Measurements from ENCODE around the gene EFL1.
A peak's percentile ranks its signal among the peaks of the same experiment; 100 is the strongest.

Gene EFL1

DNA sequence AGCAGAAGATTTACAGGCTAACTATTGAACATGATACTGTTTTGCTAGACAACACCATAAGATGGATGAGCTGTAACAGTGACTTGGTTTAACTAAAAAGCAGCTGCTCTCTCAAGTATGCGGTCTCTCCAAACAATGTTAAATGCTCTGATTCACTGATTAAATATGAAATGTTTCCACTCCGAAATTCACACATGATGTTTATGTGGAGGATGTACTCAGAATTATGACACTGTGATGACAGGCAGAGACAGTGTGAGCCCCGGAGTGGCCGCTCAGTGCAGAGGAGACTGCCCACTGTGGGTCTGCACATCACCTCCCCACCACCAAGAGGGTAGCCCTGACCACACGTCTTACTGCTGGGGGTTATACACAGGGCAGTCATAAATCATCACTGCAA, 132.8 kb downstream of the EFL1 start:
- Histone ChIP-seq H3K4ac (ENCODE audit: low read depth in 1 of 2, low read length in 2 of 2) (no peak overlapping the region), H3K27me3 (ENCODE audit: control insufficient read depth in 1 of 2, insufficient read depth in 1 of 2, low read length in 2 of 2) (no peaks in the 10 kb centered on the region), H3K4me1 (ENCODE audit: control insufficient read depth, insufficient read depth, low read depth, low read length) (peaks cover 11% of the 10 kb centered on the region), H3K9me3 (ENCODE audit: control insufficient read depth, low read length) (no peaks in the 10 kb centered on the region), H2AFZ (ENCODE audit: low read depth, low read length) (no peak overlapping the region), H3K27ac (ENCODE audit: low read length, poor library complexity, severe bottlenecking) (peak overlapping the region; percentile 20), H2BK5ac (ENCODE audit: low read depth, low read length, poor library complexity, severe bottlenecking) (no peak overlapping the region), H4K8ac (ENCODE audit: low read length) (peak overlapping the region; percentile 66), H2BK120ac (ENCODE audit: low read depth, low read length) (no peak overlapping the region), H2BK12ac (ENCODE audit: low read length in 2 of 2) (no peak overlapping the region), H2BK15ac (ENCODE audit: low read depth, poor library complexity, severe bottlenecking) (no peak overlapping the region), H4K91ac (ENCODE audit: low read length) (no peak overlapping the region), H3K14ac (ENCODE audit: low read length in 2 of 2) (no peak overlapping the region), H3K79me1 (replicated peaks; ENCODE audit: low read length, poor library complexity, severe bottlenecking) (no peaks in the 10 kb centered on the region), H3K18ac (ENCODE audit: low read depth in 1 of 2, low read length in 2 of 2) (no peak overlapping the region), H2AK5ac (ENCODE audit: low read length, severe bottlenecking) (no peak overlapping the region), H3K4me3 (ENCODE audit: insufficient read depth in 1 of 2, low read depth in 1 of 2, low read length in 2 of 2) (no peak overlapping the region), H3K36me3 (ENCODE audit: control insufficient read depth in 1 of 2, insufficient read depth in 2 of 2, low read depth in 1 of 2, low read length in 2 of 2) (peaks cover 2 to 26% of the 10 kb centered on the region in 2 experiments), H3K23ac (ENCODE audit: low read length in 2 of 2) (no peak overlapping the region), H3K9ac (ENCODE audit: low read length) (peak overlapping the region; percentile 31), H3K4me2 (ENCODE audit: low read length, poor library complexity, severe bottlenecking) (no peak overlapping the region)
- 11% methylated on average over 5 of the region's 5 CpGs for WGBS
- DNase-seq = peak; percentile 79

DNA sequence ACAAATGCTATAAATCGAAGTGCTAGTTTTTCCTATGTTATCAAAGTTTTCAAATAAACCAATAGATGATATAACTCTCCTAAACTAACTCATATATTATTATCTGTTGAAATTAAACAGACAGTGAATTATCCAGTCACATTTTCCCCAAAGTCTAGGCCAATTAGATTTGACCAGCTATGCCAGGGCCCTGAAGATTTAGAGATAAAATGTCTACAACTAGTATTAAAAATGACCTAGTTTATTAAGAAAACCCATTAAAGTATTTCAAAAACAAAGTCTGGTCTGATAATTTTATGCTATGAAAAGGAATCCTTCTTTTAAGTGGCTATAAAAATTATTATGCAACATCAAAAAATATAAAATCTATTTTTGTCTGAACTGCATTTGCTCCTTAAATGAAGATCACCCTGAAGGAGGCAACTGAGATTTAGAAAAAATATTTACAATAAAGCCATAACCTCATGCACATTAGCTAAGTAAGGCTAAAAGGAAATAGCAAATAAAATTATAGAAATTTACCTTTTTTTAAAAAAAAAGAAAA, 133.3 kb downstream of the EFL1 start:
- H2BK120ac ChIP-seq (ENCODE audit: low read depth, low read length) = no peak overlapping the region
- H3K4me3 ChIP-seq (ENCODE audit: insufficient read depth in 1 of 2, low read depth in 1 of 2, low read length in 2 of 2) = no peak overlapping the region
- no peak overlapping the region for H2BK5ac ChIP-seq (ENCODE audit: low read depth, low read length, poor library complexity, severe bottlenecking)
- H3K9ac ChIP-seq (ENCODE audit: low read length) = peak overlapping the region; percentile 31
- no peak overlapping the region for H3K18ac ChIP-seq (ENCODE audit: low read depth in 1 of 2, low read length in 2 of 2)
- no CpG with 5 or more reads among the region's 1 CpG for WGBS
- no peak for DNase-seq
- no peak overlapping the region for H3K4me2 ChIP-seq (ENCODE audit: low read length, poor library complexity, severe bottlenecking)
- no peak overlapping the region for H3K27ac ChIP-seq (ENCODE audit: low read length, poor library complexity, severe bottlenecking)
- H3K36me3 ChIP-seq (ENCODE audit: control insufficient read depth in 1 of 2, insufficient read depth in 2 of 2, low read depth in 1 of 2, low read length in 2 of 2) = peaks cover 2 to 26% of the 10 kb centered on the region in 2 experiments
- no peak overlapping the region for H4K91ac ChIP-seq (ENCODE audit: low read length)
- peaks cover 11% of the 10 kb centered on the region for H3K4me1 ChIP-seq (ENCODE audit: control insufficient read depth, insufficient read depth, low read depth, low read length)
- H2AFZ ChIP-seq (ENCODE audit: low read depth, low read length) = no peak overlapping the region
- no peaks in the 10 kb centered on the region for H3K79me1 ChIP-seq (replicated peaks; ENCODE audit: low read length, poor library complexity, severe bottlenecking)
- no peaks in the 10 kb centered on the region for H3K27me3 ChIP-seq (ENCODE audit: control insufficient read depth in 1 of 2, insufficient read depth in 1 of 2, low read length in 2 of 2)
- H2BK12ac ChIP-seq (ENCODE audit: low read length in 2 of 2) = no peak overlapping the region
- H4K8ac ChIP-seq (ENCODE audit: low read length) = no peak overlapping the region
- no peak overlapping the region for H3K4ac ChIP-seq (ENCODE audit: low read depth in 1 of 2, low read length in 2 of 2)
- no peak overlapping the region for H2AK5ac ChIP-seq (ENCODE audit: low read length, severe bottlenecking)
- no peaks in the 10 kb centered on the region for H3K9me3 ChIP-seq (ENCODE audit: control insufficient read depth, low read length)
- no peak overlapping the region for H2BK15ac ChIP-seq (ENCODE audit: low read depth, poor library complexity, severe bottlenecking)
- no peak overlapping the region for H3K14ac ChIP-seq (ENCODE audit: low read length in 2 of 2)
- no peak overlapping the region for H3K23ac ChIP-seq (ENCODE audit: low read length in 2 of 2)

DNA sequence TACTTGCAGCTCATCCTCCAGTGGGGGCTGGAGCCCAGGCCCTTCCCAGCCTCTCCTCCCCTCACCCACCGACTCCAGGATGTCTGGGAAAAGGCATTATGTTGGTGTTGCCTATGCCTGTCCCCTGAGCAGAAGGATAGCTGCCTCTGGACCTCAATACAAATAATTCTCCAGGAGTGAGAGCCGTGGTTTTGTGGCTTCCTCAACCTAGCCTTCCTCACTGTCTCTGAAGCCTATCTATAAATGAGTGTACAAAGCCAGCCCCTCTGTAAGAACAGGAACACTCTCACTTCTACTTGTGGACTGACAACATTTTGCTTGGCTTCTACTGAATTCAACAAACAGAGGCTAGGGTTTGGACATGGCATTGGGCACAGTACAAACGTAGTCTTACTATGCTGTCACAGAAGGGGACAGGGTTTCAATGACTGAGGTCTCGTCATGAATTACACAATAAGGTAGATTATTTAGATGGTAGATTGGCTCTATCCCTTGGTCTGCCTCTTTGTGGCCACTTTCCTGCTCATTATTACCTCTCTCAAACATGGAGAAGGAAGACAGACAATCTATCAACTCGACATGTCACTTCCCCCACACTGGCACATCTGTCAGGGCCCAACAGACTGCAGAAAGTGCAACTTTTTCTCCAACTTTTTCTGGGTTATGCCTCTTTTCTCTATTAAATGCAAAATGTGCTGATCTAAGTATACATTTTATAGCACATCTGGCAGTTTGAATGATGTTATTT, 134.0 kb downstream of the EFL1 start:
- no peak overlapping the region for H3K4me2 ChIP-seq (ENCODE audit: low read length, poor library complexity, severe bottlenecking)

DNA sequence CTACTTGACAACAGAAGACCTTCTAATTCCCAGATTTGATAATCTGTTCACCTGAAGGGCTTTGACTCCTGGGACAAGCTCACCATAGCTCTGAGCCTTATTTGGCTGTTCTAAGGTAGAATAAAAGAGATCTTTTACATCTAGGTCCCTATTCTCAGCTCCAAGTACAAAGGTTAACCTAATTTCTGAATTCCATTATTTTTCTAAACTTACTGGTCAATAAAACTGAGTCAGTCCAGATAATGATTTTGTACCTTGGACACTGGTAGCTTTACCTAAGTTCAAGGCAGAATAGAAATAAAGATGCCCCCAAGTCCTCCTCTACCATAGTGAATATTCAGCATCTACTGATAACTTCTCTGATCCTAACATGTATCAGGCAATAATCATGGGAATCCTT, 135.0 kb downstream of the EFL1 start:
- H3K18ac ChIP-seq (ENCODE audit: low read depth in 1 of 2, low read length in 2 of 2) = no peak overlapping the region
- no peak overlapping the region for H2BK12ac ChIP-seq (ENCODE audit: low read length in 2 of 2)
- H3K9me3 ChIP-seq (ENCODE audit: control insufficient read depth, low read length) = no peaks in the 10 kb centered on the region
- H2BK5ac ChIP-seq (ENCODE audit: low read depth, low read length, poor library complexity, severe bottlenecking) = no peak overlapping the region
- H2BK15ac ChIP-seq (ENCODE audit: low read depth, poor library complexity, severe bottlenecking) = no peak overlapping the region
- no peak overlapping the region for H3K4ac ChIP-seq (ENCODE audit: low read depth in 1 of 2, low read length in 2 of 2)
- H3K4me1 ChIP-seq (ENCODE audit: control insufficient read depth, insufficient read depth, low read depth, low read length) = peaks cover 8% of the 10 kb centered on the region
- H3K9ac ChIP-seq (ENCODE audit: low read length) = no peak overlapping the region
- H3K27ac ChIP-seq (ENCODE audit: low read length, poor library complexity, severe bottlenecking) = no peak overlapping the region
- no peak overlapping the region for H3K14ac ChIP-seq (ENCODE audit: low read length in 2 of 2)
- H3K4me3 ChIP-seq (ENCODE audit: insufficient read depth in 1 of 2, low read depth in 1 of 2, low read length in 2 of 2) = no peak overlapping the region
- H3K4me2 ChIP-seq (ENCODE audit: low read length, poor library complexity, severe bottlenecking) = no peak overlapping the region
- no peaks in the 10 kb centered on the region for H3K79me1 ChIP-seq (replicated peaks; ENCODE audit: low read length, poor library complexity, severe bottlenecking)
- no peak overlapping the region for H4K8ac ChIP-seq (ENCODE audit: low read length)
- no peaks in the 10 kb centered on the region for H3K27me3 ChIP-seq (ENCODE audit: control insufficient read depth in 1 of 2, insufficient read depth in 1 of 2, low read length in 2 of 2)
- DNase-seq = no peak
- H4K91ac ChIP-seq (ENCODE audit: low read length) = no peak overlapping the region
- no peak overlapping the region for H3K23ac ChIP-seq (ENCODE audit: low read length in 2 of 2)
- no peak overlapping the region for H2BK120ac ChIP-seq (ENCODE audit: low read depth, low read length)
- no peak overlapping the region for H2AFZ ChIP-seq (ENCODE audit: low read depth, low read length)
- H2AK5ac ChIP-seq (ENCODE audit: low read length, severe bottlenecking) = no peak overlapping the region
- peaks cover 2 to 20% of the 10 kb centered on the region in 2 experiments for H3K36me3 ChIP-seq (ENCODE audit: control insufficient read depth in 1 of 2, insufficient read depth in 2 of 2, low read depth in 1 of 2, low read length in 2 of 2)

More for the DNA sequence above, 134.0 kb downstream of the EFL1 start:
- Histone ChIP-seq H3K4me3 (ENCODE audit: insufficient read depth in 1 of 2, low read depth in 1 of 2, low read length in 2 of 2) (no peak overlapping the region), H4K91ac (ENCODE audit: low read length) (no peak overlapping the region), H3K4ac (ENCODE audit: low read depth in 1 of 2, low read length in 2 of 2) (no peak overlapping the region), H3K27ac (ENCODE audit: low read length, poor library complexity, severe bottlenecking) (no peak overlapping the region), H2BK12ac (ENCODE audit: low read length in 2 of 2) (peak overlapping the region in 1 of 2 experiments; percentile 23), H3K79me1 (replicated peaks; ENCODE audit: low read length, poor library complexity, severe bottlenecking) (no peaks in the 10 kb centered on the region), H3K4me1 (ENCODE audit: control insufficient read depth, insufficient read depth, low read depth, low read length) (peaks cover 11% of the 10 kb centered on the region), H2BK15ac (ENCODE audit: low read depth, poor library complexity, severe bottlenecking) (no peak overlapping the region), H3K27me3 (ENCODE audit: control insufficient read depth in 1 of 2, insufficient read depth in 1 of 2, low read length in 2 of 2) (no peaks in the 10 kb centered on the region), H3K14ac (ENCODE audit: low read length in 2 of 2) (no peak overlapping the region), H3K9ac (ENCODE audit: low read length) (no peak overlapping the region), H2BK5ac (ENCODE audit: low read depth, low read length, poor library complexity, severe bottlenecking) (no peak overlapping the region), H3K36me3 (ENCODE audit: control insufficient read depth in 1 of 2, insufficient read depth in 2 of 2, low read depth in 1 of 2, low read length in 2 of 2) (peaks cover 2 to 23% of the 10 kb centered on the region in 2 experiments), H3K9me3 (ENCODE audit: control insufficient read depth, low read length) (no peaks in the 10 kb centered on the region), H2BK120ac (ENCODE audit: low read depth, low read length) (no peak overlapping the region), H2AK5ac (ENCODE audit: low read length, severe bottlenecking) (no peak overlapping the region), H3K23ac (ENCODE audit: low read length in 2 of 2) (no peak overlapping the region), H3K18ac (ENCODE audit: low read depth in 1 of 2, low read length in 2 of 2) (no peak overlapping the region), H2AFZ (ENCODE audit: low read depth, low read length) (no peak overlapping the region), H4K8ac (ENCODE audit: low read length) (no peak overlapping the region)
- WGBS = 60% methylated on average over 4 of the region's 5 CpGs
- DNase-seq = peak; percentile 46
